OCI-LY3 (cell line): ENCODE results near the gene RPL10A.

ENCODE experiments used
- EZH2phosphoT487 ChIP-seq: fragments of 200-600 bp; shearing (Covaris generic); IDR thresholded peaks from 2 replicates; pipeline ENCODE4 v1.6.1; 2018; ENCODE audit warnings: antibody characterized with exemption, mixed run types, low read depth
- TF ChIP-seq, protein P1 (sequence below): fragments of 200-600, 300-600 bp; sonication (generic); IDR thresholded peaks from 2 replicates; pipeline ENCODE4 v1.5.1; 2014; ENCODE audit warnings: antibody characterized with exemption, low read length, low read depth

DNA sequence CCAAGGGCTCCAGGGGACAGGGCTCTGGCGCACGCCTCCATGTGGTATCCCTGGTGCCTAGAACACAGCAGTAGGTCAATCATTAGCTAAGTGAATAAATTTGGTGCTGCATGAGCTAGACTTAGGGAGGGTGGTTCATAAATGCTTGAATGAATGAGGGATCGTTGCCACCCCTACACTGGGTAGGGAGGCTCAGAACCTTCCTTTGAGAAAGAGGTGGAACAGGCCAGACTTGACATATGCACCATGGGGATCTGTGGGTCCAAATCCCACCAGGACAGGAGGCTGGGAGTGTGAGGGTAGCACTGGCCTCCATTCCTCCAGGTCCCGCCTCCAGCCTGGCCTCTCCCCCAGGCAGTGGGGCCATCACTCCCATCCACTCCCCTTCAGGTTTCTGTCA, 14.9 kb downstream of the RPL10A start:
- TF ChIP-seq, protein P1, sequence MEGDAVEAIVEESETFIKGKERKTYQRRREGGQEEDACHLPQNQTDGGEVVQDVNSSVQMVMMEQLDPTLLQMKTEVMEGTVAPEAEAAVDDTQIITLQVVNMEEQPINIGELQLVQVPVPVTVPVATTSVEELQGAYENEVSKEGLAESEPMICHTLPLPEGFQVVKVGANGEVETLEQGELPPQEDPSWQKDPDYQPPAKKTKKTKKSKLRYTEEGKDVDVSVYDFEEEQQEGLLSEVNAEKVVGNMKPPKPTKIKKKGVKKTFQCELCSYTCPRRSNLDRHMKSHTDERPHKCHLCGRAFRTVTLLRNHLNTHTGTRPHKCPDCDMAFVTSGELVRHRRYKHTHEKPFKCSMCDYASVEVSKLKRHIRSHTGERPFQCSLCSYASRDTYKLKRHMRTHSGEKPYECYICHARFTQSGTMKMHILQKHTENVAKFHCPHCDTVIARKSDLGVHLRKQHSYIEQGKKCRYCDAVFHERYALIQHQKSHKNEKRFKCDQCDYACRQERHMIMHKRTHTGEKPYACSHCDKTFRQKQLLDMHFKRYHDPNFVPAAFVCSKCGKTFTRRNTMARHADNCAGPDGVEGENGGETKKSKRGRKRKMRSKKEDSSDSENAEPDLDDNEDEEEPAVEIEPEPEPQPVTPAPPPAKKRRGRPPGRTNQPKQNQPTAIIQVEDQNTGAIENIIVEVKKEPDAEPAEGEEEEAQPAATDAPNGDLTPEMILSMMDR: no peak
- TF ChIP-seq EZH2phosphoT487: no peak
